DOHH2 (cell line): ENCODE measurements around the gene MARCHF3.

Source experiments
- CTCF ChIP-seq: fragments of 200-600 bp; sonication (generic); IDR thresholded peaks from one replicate; pipeline ENCODE4 v1.5.1; 2014; ENCODE audit warnings: antibody characterized with exemption, mild to moderate bottlenecking, low read depth, low read length; ENCODE audit not compliant: poor library complexity, severe bottlenecking
- EZH2phosphoT487 ChIP-seq: fragments of 200-600 bp; sonication (generic); IDR thresholded peaks from 2 replicates; pipeline ENCODE4 v1.6.1; 2017; ENCODE audit warnings: borderline replicate concordance, mild to moderate bottlenecking, antibody characterized with exemption, low read length, moderate library complexity, mixed read lengths

- TF ChIP-seq CTCF (no peak), EZH2phosphoT487 (no peak)
These were observed 947 bp upstream of the MARCHF3 start for GRCh38 chr5:127031147-127031862.
